GM12878 (cell line): Measurements from ENCODE around the gene DICER1. TPM values are rescaled to one million over a fixed set of nuclear protein-coding genes. Genes with fewer than 3 reads are reported as not detected.

Source experiments
- ATF7 ChIP-seq: fragments of 450-650 bp; IDR thresholded peaks from 2 replicates; pipeline ENCODE4 v1.6.1; 2016; ENCODE audit warnings: low read depth, mild to moderate bottlenecking
- BHLHE40 ChIP-seq, 2 experiments: fragments of 450-650 bp in 1 of 2; IDR thresholded peaks; 2 replicates each; pipeline ENCODE4 v1.6.1; 2011 to 2017; ENCODE audit warnings: low read depth in 2 of 2, borderline replicate concordance in 1 of 2, improper control_type of control experiment in 1 of 2, low read length in 1 of 2, mild to moderate bottlenecking in 1 of 2
- CBX3 ChIP-seq: fragments of 200-600 bp; sonication (generic); IDR thresholded peaks from 2 replicates; pipeline ENCODE4 v1.6.1; 2016; ENCODE audit warnings: low read depth, borderline replicate concordance
- CREM ChIP-seq: IDR thresholded peaks from 2 replicates; pipeline ENCODE4 v1.6.1; 2014; ENCODE audit warnings: antibody characterized with exemption, low read depth
- CUX1 ChIP-seq: IDR thresholded peaks from 2 replicates; pipeline ENCODE4 v1.6.1; 2012; ENCODE audit warnings: improper control_type of control experiment, low read depth, low read length; ENCODE audit not compliant: insufficient replicate concordance
- HCFC1 ChIP-seq: fragments of 150-350 bp; IDR thresholded peaks from 2 replicates; pipeline ENCODE4 v1.6.1; 2014; ENCODE audit warnings: low read length
- HDGF ChIP-seq: fragments of 450-650 bp; IDR thresholded peaks from 2 replicates; pipeline ENCODE4 v1.6.1; 2016; ENCODE audit warnings: antibody characterized with exemption
- KAT2A ChIP-seq: conservative IDR thresholded peaks from 2 replicates; pipeline ENCODE4 v1.6.1; 2011; ENCODE audit warnings: low read depth, low read length; ENCODE audit not compliant: control insufficient read depth
- LARP7 ChIP-seq: fragments of 450-650 bp; IDR thresholded peaks from 2 replicates; pipeline ENCODE4 v1.6.1; 2017; ENCODE audit warnings: mild to moderate bottlenecking
- MYB ChIP-seq: fragments of 150-350 bp; IDR thresholded peaks from 2 replicates; pipeline ENCODE4 v1.6.1; 2014; ENCODE audit warnings: mild to moderate bottlenecking, low read depth, low read length, borderline replicate concordance
- NFXL1 ChIP-seq: fragments of 450-650 bp; IDR thresholded peaks from 2 replicates; pipeline ENCODE4 v1.6.1; 2017; ENCODE audit warnings: antibody characterized with exemption, mild to moderate bottlenecking, borderline replicate concordance
- NFYA ChIP-seq: IDR thresholded peaks from 2 replicates; pipeline ENCODE4 v1.6.1; 2011; ENCODE audit warnings: low read depth, mild to moderate bottlenecking, low read length, improper control_type of control experiment, borderline replicate concordance
- TBL1XR1 ChIP-seq: IDR thresholded peaks from 2 replicates; pipeline ENCODE4 v1.6.1; 2012; ENCODE audit warnings: low read depth, low read length, improper control_type of control experiment
- ZBTB4 ChIP-seq: fragments of 450-650 bp; formaldehyde crosslinking; IDR thresholded peaks from 2 replicates; pipeline ENCODE4 v1.4.0; 2022; ENCODE audit warnings: mild to moderate bottlenecking, moderate library complexity
- polyA plus RNA-seq, 11 experiments: library from polyadenylated mRNA; depleted of rRNA in 4 of 11; unstranded in 6 of 11; stranded (reverse) in 5 of 11; fragments of >200 nt; fragmentation: Nextera tagmentation in 4 of 11; fragmentation: Illumina TruSeq in 1 of 11; extraction: Ambion mirVana in 4 of 11; extraction: Trizol in 1 of 11; gene quantifications; 1 replicate in 1 of 11; 2 replicates in 10 of 11; pipeline versions ENCODE4 v1.2.1 to v1.2.3, GENCODE V29; 2011 to 2016; ENCODE audit warnings: inconsistent platforms in 2 of 11, missing spikeins in 2 of 11, low read depth in 1 of 11
- total RNA-seq, 4 experiments: library from RNA; depleted of rRNA in 3 of 4; stranded (reverse); fragments of >200 nt in 3 of 4; fragmentation: Illumina TruSeq in 1 of 4; extraction: Trizol in 1 of 4; gene quantifications; 2 replicates each; pipeline versions ENCODE4 v1.2.1 to v1.2.3, GENCODE V29; 2013 to 2021
- TF ChIP-seq, protein P1 (sequence below): fragments of 150-350 bp; IDR thresholded peaks from 2 replicates; pipeline ENCODE4 v1.6.1; 2014; ENCODE audit warnings: mild to moderate bottlenecking, low read depth, low read length
- TF ChIP-seq, protein P2 (sequence below): IDR thresholded peaks from 2 replicates; pipeline ENCODE4 v1.6.1; 2012; ENCODE audit warnings: low read length, inconsistent platforms

Gene DICER1
- total and polyA plus RNA-seq, 10 of the 15 experiments (the other 5 are each of a cell fraction or from before 2014, with no cell fraction given), result 6.8 to 70.8 (median 37.1) TPM

- no peak for TF ChIP-seq ZBTB4 (CRISPR knock-in tag)
- no peak for TF ChIP-seq NFYA
- TF ChIP-seq ATF7, result no peak
- no peak for TF ChIP-seq MYB
- TF ChIP-seq, protein P1, sequence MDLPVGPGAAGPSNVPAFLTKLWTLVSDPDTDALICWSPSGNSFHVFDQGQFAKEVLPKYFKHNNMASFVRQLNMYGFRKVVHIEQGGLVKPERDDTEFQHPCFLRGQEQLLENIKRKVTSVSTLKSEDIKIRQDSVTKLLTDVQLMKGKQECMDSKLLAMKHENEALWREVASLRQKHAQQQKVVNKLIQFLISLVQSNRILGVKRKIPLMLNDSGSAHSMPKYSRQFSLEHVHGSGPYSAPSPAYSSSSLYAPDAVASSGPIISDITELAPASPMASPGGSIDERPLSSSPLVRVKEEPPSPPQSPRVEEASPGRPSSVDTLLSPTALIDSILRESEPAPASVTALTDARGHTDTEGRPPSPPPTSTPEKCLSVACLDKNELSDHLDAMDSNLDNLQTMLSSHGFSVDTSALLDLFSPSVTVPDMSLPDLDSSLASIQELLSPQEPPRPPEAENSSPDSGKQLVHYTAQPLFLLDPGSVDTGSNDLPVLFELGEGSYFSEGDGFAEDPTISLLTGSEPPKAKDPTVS, result no peak
- no peak for TF ChIP-seq TBL1XR1
- peak in 1 of 2 experiments; percentile 57; a peak in 2 of 4 replicates for TF ChIP-seq BHLHE40 (IDR thresholded peaks at IDR 0.05; ENCODE audit: borderline replicate concordance in 1 of 2, low read depth in 2 of 2, low read length in 1 of 2)
- TF ChIP-seq KAT2A, result no peak
- no peak for TF ChIP-seq HCFC1
- TF ChIP-seq NFXL1, result no peak
- TF ChIP-seq CUX1, result no peak
- TF ChIP-seq HDGF, result no peak
- TF ChIP-seq LARP7, result peak; percentile 91
- no peak for TF ChIP-seq CBX3
- TF ChIP-seq CREM, result no peak
- TF ChIP-seq, protein P2, sequence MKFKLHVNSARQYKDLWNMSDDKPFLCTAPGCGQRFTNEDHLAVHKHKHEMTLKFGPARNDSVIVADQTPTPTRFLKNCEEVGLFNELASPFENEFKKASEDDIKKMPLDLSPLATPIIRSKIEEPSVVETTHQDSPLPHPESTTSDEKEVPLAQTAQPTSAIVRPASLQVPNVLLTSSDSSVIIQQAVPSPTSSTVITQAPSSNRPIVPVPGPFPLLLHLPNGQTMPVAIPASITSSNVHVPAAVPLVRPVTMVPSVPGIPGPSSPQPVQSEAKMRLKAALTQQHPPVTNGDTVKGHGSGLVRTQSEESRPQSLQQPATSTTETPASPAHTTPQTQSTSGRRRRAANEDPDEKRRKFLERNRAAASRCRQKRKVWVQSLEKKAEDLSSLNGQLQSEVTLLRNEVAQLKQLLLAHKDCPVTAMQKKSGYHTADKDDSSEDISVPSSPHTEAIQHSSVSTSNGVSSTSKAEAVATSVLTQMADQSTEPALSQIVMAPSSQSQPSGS, result no peak
Observed at GRCh38 chr14:95157048-95157326, 342 bp downstream of the DICER1 start (continued).
